ENCODE measurements around the gene CTNNA1.

The CTNNA1 gene

DNA sequence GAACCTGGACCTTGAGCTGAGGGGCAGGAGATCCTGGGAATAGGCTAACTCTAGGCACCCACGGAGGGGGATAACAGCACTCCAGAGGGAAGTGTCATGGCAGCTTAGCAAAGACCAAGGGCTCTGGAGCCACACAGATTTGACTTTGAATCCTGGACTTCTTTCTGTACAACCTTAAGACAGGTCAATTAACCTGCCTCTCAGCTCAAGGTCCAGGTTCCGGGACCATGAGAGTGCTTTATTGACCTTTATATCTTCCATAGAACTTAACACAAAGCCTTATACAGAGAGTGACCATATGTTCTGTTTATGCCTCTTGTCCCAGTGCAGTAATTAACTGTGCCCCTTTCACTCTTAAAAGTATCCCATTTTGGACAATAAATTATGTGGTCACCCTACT lies 212.4 kb downstream of the CTNNA1 start:
- Histone ChIP-seq H3K27me3 (ENCODE audit: control insufficient read depth, low read length) (no peaks in the 10 kb centered on the region), H3K4me2 (ENCODE audit: low read length) (no peak overlapping the region), H3K4me1 (ENCODE audit: control insufficient read depth, low read length) (no peaks in the 10 kb centered on the region), H3F3A (ENCODE audit: control insufficient read depth, insufficient read depth) (no peaks in the 10 kb centered on the region), H3K4me3 (ENCODE audit: low read length) (no peak overlapping the region), H3K27ac (ENCODE audit: low read depth, low read length) (no peak overlapping the region), H3K9me3 (ENCODE audit: control insufficient read depth, insufficient read depth, low read length) (no peaks in the 10 kb centered on the region), H3K9me2 (replicated peaks; ENCODE audit: control insufficient read depth, low read length) (no peaks in the 10 kb centered on the region), H3K79me2 (ENCODE audit: control insufficient read depth, low read length) (no peaks in the 10 kb centered on the region), H4K20me1 (ENCODE audit: control insufficient read depth, insufficient read depth, low read depth, low read length) (no peaks in the 10 kb centered on the region), H3K36me3 (ENCODE audit: control insufficient read depth, low read length) (no peaks in the 10 kb centered on the region)
- TF ChIP-seq EZH2phosphoT487 (IDR thresholded peaks at IDR 0.05; ENCODE audit: borderline replicate concordance, low read length): no peak
- TF ChIP-seq, protein P1, sequence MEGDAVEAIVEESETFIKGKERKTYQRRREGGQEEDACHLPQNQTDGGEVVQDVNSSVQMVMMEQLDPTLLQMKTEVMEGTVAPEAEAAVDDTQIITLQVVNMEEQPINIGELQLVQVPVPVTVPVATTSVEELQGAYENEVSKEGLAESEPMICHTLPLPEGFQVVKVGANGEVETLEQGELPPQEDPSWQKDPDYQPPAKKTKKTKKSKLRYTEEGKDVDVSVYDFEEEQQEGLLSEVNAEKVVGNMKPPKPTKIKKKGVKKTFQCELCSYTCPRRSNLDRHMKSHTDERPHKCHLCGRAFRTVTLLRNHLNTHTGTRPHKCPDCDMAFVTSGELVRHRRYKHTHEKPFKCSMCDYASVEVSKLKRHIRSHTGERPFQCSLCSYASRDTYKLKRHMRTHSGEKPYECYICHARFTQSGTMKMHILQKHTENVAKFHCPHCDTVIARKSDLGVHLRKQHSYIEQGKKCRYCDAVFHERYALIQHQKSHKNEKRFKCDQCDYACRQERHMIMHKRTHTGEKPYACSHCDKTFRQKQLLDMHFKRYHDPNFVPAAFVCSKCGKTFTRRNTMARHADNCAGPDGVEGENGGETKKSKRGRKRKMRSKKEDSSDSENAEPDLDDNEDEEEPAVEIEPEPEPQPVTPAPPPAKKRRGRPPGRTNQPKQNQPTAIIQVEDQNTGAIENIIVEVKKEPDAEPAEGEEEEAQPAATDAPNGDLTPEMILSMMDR (IDR thresholded peaks at IDR 0.05; ENCODE audit: low read depth, low read length, poor library complexity, severe bottlenecking): no peak

DNA sequence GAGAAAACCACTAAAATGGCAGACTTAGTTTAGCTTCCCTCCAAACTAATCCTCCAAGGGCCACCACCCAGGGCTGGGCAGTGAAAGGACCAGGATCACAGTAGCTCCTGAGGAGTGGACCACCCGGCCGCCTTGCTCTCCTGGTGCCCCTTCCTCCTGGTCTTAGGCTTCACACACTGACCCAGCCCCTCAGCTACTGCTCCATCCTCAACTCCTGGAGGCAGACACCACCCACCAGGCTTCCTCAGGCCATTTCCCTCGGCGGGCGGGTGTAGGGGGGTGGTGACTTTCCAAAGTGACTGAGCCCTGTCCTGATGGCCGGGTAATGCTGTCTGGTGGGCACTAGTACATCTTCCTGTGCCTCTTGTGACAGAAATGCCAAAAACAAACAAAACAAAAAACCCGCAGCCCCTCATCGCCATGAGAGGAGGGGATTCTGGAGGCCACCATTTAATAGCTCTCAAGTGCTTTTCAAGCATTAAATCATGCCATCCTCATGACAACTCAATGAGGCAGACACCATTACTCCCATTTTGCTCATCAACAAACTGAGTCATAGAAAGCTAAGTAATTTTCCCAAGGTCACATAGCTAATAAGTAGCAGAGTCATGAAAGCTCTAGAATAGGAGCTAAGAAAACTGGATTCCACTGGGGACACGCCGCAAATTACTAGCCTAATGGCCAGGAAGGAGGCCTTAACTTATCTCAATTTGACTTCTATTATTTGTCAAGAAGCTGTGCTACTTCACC lies 213.2 kb downstream of the CTNNA1 start:
- no peaks in the 10 kb centered on the region for H3K4me1 ChIP-seq (ENCODE audit: control insufficient read depth, low read length)
- H3K4me2 ChIP-seq (ENCODE audit: low read length): no peak overlapping the region
- no peaks in the 10 kb centered on the region for H3K9me3 ChIP-seq (ENCODE audit: control insufficient read depth, insufficient read depth, low read length)

DNA sequence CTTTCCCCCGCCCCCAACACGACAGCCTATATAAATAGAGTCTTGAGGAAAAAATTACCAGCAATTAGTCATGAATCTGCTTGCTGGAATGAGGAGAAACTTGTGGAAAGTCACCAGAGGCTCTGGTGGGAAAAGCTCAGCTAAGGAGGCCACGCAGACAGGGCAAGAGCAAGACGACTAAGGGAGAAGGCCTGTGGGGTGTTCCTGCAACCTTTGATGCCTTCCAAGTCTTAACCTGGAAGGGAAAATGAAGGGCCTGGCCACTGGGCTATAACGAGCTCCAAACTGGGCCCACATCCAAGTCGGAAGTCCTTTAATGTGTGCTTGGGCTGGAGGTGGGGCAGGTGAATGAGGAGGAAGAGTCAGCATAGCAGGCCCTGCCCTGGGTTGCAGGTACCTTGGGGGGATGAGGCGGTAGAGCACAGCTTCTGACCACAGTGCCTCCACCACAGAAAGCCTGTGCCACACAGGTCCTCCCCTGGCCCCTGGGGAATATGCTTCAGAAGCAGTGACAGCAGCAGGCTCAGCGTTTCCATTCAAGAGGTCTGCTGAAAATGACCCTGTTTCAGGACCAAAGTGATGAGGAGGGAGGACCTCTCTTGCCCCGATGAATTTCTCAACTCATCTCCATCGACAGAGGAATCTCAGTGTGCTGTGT lies 214.7 kb downstream of the CTNNA1 start:
- Histone ChIP-seq H3K79me2 (ENCODE audit: control insufficient read depth, low read length) (no peaks in the 10 kb centered on the region), H3K4me2 (ENCODE audit: low read length) (no peak overlapping the region), H3K9me2 (replicated peaks; ENCODE audit: control insufficient read depth, low read length) (no peaks in the 10 kb centered on the region), H3F3A (ENCODE audit: control insufficient read depth, insufficient read depth) (no peaks in the 10 kb centered on the region), H3K27me3 (ENCODE audit: control insufficient read depth, low read length) (no peaks in the 10 kb centered on the region), H4K20me1 (ENCODE audit: control insufficient read depth, insufficient read depth, low read depth, low read length) (no peaks in the 10 kb centered on the region), H3K4me3 (ENCODE audit: low read length) (no peak overlapping the region), H3K36me3 (ENCODE audit: control insufficient read depth, low read length) (no peaks in the 10 kb centered on the region), H3K27ac (ENCODE audit: low read depth, low read length) (no peak overlapping the region), H3K9me3 (ENCODE audit: control insufficient read depth, insufficient read depth, low read length) (no peaks in the 10 kb centered on the region), H3K4me1 (ENCODE audit: control insufficient read depth, low read length) (no peaks in the 10 kb centered on the region)
- TF ChIP-seq, protein P1 (IDR thresholded peaks at IDR 0.05; ENCODE audit: low read depth, low read length, poor library complexity, severe bottlenecking): no peak
- no peak for TF ChIP-seq EZH2phosphoT487 (IDR thresholded peaks at IDR 0.05; ENCODE audit: borderline replicate concordance, low read length)

More for the DNA sequence above, 213.2 kb downstream of the CTNNA1 start:
- H3K4me3 ChIP-seq (ENCODE audit: low read length): no peak overlapping the region
- no peaks in the 10 kb centered on the region for H3K79me2 ChIP-seq (ENCODE audit: control insufficient read depth, low read length)
- H3K27ac ChIP-seq (ENCODE audit: low read depth, low read length): no peak overlapping the region
- H3K9me2 ChIP-seq (replicated peaks; ENCODE audit: control insufficient read depth, low read length): no peaks in the 10 kb centered on the region
- no peaks in the 10 kb centered on the region for H4K20me1 ChIP-seq (ENCODE audit: control insufficient read depth, insufficient read depth, low read depth, low read length)
- no peaks in the 10 kb centered on the region for H3K36me3 ChIP-seq (ENCODE audit: control insufficient read depth, low read length)
- TF ChIP-seq EZH2phosphoT487 (IDR thresholded peaks at IDR 0.05; ENCODE audit: borderline replicate concordance, low read length): no peak
- TF ChIP-seq, protein P1 (IDR thresholded peaks at IDR 0.05; ENCODE audit: low read depth, low read length, poor library complexity, severe bottlenecking): no peak
- no peaks in the 10 kb centered on the region for H3K27me3 ChIP-seq (ENCODE audit: control insufficient read depth, low read length)
- H3F3A ChIP-seq (ENCODE audit: control insufficient read depth, insufficient read depth): no peaks in the 10 kb centered on the region
